Stimulated activated naive CD4-positive, alpha-beta T cell treated with Interleukin-2 at 50 U/mL for 16 hours (primary cell): Measurements from ENCODE around the gene ZNF333.
A peak's percentile ranks its signal among the peaks of the same experiment; 100 is the strongest.

Experiments
- DNase-seq: peaks from one replicate; lab custom pipeline; 2025; lab: John Stamatoyannopoulos, UW

ZNF333 gene

GRCh38 chr19:14689598-14690503, at the start of gene ZNF333:
ZNF333 (plus strand) TSS chr19:14690048; CDS start chr19:14693492, 3,444 bp downstream.
- DNase-seq: peak; percentile 97

GRCh38 chr19:14648506-14648905, 41.3 kb upstream of the ZNF333 start:
- no peak for DNase-seq

GRCh38 chr19:14649020-14649419, 40.8 kb upstream of the ZNF333 start:
- DNase-seq: no peak

GRCh38 chr19:14650161-14650560, 39.7 kb upstream of the ZNF333 start:
- no peak for DNase-seq

GRCh38 chr19:14654786-14655560, 34.9 kb upstream of the ZNF333 start:
- no peak for DNase-seq

- no peak for DNase-seq
Observed at GRCh38 chr19:14655726-14656125, 34.1 kb upstream of the ZNF333 start.

GRCh38 chr19:14659874-14660489, 29.9 kb upstream of the ZNF333 start:
- DNase-seq: no peak

- no peak for DNase-seq
Observed at GRCh38 chr19:14661372-14661924, 28.4 kb upstream of the ZNF333 start.

GRCh38 chr19:14669940-14670339, 19.9 kb upstream of the ZNF333 start:
- no peak for DNase-seq

- no peak for DNase-seq
Observed at GRCh38 chr19:14670408-14670807, 19.4 kb upstream of the ZNF333 start.

- no peak for DNase-seq
Observed at GRCh38 chr19:14672188-14672872, 17.5 kb upstream of the ZNF333 start.

GRCh38 chr19:14673088-14673487, 16.8 kb upstream of the ZNF333 start:
- DNase-seq: no peak

GRCh38 chr19:14674764-14675163, 15.1 kb upstream of the ZNF333 start, which contains the start of gene ADGRE3:
ADGRE3 (minus strand) TSS chr19:14674844; CDS start chr19:14674770, 74 bp downstream.
- no peak for DNase-seq

GRCh38 chr19:14676762-14677161, 13.1 kb upstream of the ZNF333 start:
- DNase-seq: no peak

- DNase-seq: no peak
Observed at GRCh38 chr19:14677464-14677863, 12.4 kb upstream of the ZNF333 start.

- DNase-seq: no peak
Observed at GRCh38 chr19:14678199-14678598, 11.6 kb upstream of the ZNF333 start.

- no peak for DNase-seq
Observed at GRCh38 chr19:14682084-14682483, 7.8 kb upstream of the ZNF333 start.

- DNase-seq: no peak
Observed at GRCh38 chr19:14683439-14683838, 6.4 kb upstream of the ZNF333 start.

- DNase-seq: no peak
Observed at GRCh38 chr19:14686411-14686810, 3.4 kb upstream of the ZNF333 start.

- no peak for DNase-seq
Observed at GRCh38 chr19:14694641-14695266, 4.9 kb downstream of the ZNF333 start.

- no peak for DNase-seq
Observed at GRCh38 chr19:14695471-14695870, 5.6 kb downstream of the ZNF333 start.
